ENCODE results near the gene CD19.

CD19 gene

GRCh38 chr16:28982418-28982817 lies 50.6 kb downstream of the CD19 start:
- no peak for DNase-seq (ENCODE audit: low read depth in 2 of 2)

GRCh38 chr16:28982949-28983348 lies 51.2 kb downstream of the CD19 start:
- DNase-seq (ENCODE audit: low read depth in 2 of 2), result no peak

- DNase-seq (ENCODE audit: low read depth in 2 of 2), result no peak
Observed at GRCh38 chr16:28983644-28984043, 51.9 kb downstream of the CD19 start.

GRCh38 chr16:28984091-28984490 lies 52.3 kb downstream of the CD19 start:
- no peak for DNase-seq (ENCODE audit: low read depth in 2 of 2)

- peak; percentile 62 to 77 for DNase-seq (ENCODE audit: low read depth in 2 of 2)
Observed at GRCh38 chr16:28984619-28985135, 52.9 kb downstream of the CD19 start, which contains the start of gene LAT. TSS of gene LAT (plus strand) at chr16:28985052. CDS start at chr16:28985418, 366 bp downstream.

- no peak for DNase-seq (ENCODE audit: low read depth in 2 of 2)
Observed at GRCh38 chr16:28985211-28986041, 53.7 kb downstream of the CD19 start.

- DNase-seq (ENCODE audit: low read depth in 2 of 2), result no peak
Observed at GRCh38 chr16:28986046-28986445, 54.3 kb downstream of the CD19 start.

GRCh38 chr16:28986492-28986891 lies 54.7 kb downstream of the CD19 start:
- DNase-seq (ENCODE audit: low read depth in 2 of 2), result no peak

- DNase-seq (ENCODE audit: low read depth in 2 of 2), result no peak
Observed at GRCh38 chr16:28987170-28987853, 55.5 kb downstream of the CD19 start.

Data from stimulated activated CD8-positive, alpha-beta memory T cell treated with anti-CD3 and anti-CD28 coated beads, Interleukin-7, amount 100 ng/mL, for 4 hours (primary cell).